ENCODE data around the gene OR13G1.

- TF ChIP-seq CTCF (IDR thresholded peaks at IDR 0.05; ENCODE audit: low read depth, low read length) (no peak), POLR2A (IDR thresholded peaks at IDR 0.05; ENCODE audit: extremely low read depth, insufficient read length) (no peak), MAX (IDR thresholded peaks at IDR 0.05; ENCODE audit: low read depth, low read length) (no peak), MYC (IDR thresholded peaks at IDR 0.05; ENCODE audit: low read depth, low read length) (no peak)
Observed at GRCh38 chr1:247627951-247628350, 51.6 kb downstream of the OR13G1 start.

Data from NB4 (cell line).